H9 (cell line): ENCODE data around the gene TJP2. TPM values are rescaled to one million over a fixed set of nuclear protein-coding genes. Genes with fewer than 3 reads are reported as not detected.

ENCODE experiments used
- DNase-seq: peaks from one replicate; pipeline ENCODE4 v3.0.0-alpha.2; 2017
- H2AFZ ChIP-seq: one replicate; pipeline ENCODE4 v1.6.1; 2013; ENCODE audit warnings: mild to moderate bottlenecking, low read length, control low read depth, moderate library complexity
- H2AK5ac ChIP-seq: 2 replicates; pipeline ENCODE4 v1.6.1; 2013; ENCODE audit warnings: low read length, control low read depth, mixed read lengths; ENCODE audit not compliant: insufficient read length
- H2BK120ac ChIP-seq: one replicate; pipeline ENCODE4 v1.6.1; 2013; ENCODE audit warnings: low read depth, mild to moderate bottlenecking, low read length, control low read depth, inconsistent platforms; ENCODE audit not compliant: poor library complexity, severe bottlenecking
- H2BK12ac ChIP-seq: 2 replicates; pipeline ENCODE4 v1.6.1; 2013; ENCODE audit warnings: low read length, control low read depth, mixed read lengths, low read depth; ENCODE audit not compliant: insufficient read length
- H2BK15ac ChIP-seq: 2 replicates; pipeline ENCODE4 v1.6.1; 2013; ENCODE audit warnings: low read depth, low read length, control low read depth
- H2BK20ac ChIP-seq: one replicate; pipeline ENCODE4 v1.6.1; 2013; ENCODE audit warnings: low read depth, mild to moderate bottlenecking, low read length, control low read depth, inconsistent platforms; ENCODE audit not compliant: poor library complexity, severe bottlenecking
- H2BK5ac ChIP-seq: 2 replicates; pipeline ENCODE4 v1.6.1; 2013; ENCODE audit warnings: low read length, control low read depth, mixed read lengths; ENCODE audit not compliant: insufficient read length
- H3K14ac ChIP-seq: 2 replicates; pipeline ENCODE4 v1.6.1; 2013; ENCODE audit warnings: low read length, control low read depth; ENCODE audit not compliant: insufficient read depth
- H3K18ac ChIP-seq: 2 replicates; pipeline ENCODE4 v1.6.1; 2013; ENCODE audit warnings: low read depth, mild to moderate bottlenecking, mixed read lengths, low read length, control low read depth; ENCODE audit not compliant: insufficient read length
- H3K23ac ChIP-seq: 2 replicates; pipeline ENCODE4 v1.6.1; 2013; ENCODE audit warnings: low read length, control low read depth, mixed read lengths, low read depth; ENCODE audit not compliant: insufficient read length
- H3K23me2 ChIP-seq: 2 replicates; pipeline ENCODE4 v1.6.1; 2013; ENCODE audit warnings: low read depth, mild to moderate bottlenecking, mixed read lengths, low read length, control low read depth; ENCODE audit not compliant: insufficient read length, poor library complexity, severe bottlenecking
- H3K27ac ChIP-seq: 2 replicates; pipeline ENCODE4 v1.5.1; 2013; ENCODE audit warnings: low read length, control low read depth, mixed read lengths, low read depth; ENCODE audit not compliant: insufficient read length
- H3K27me3 ChIP-seq: 2 replicates; pipeline ENCODE4 v1.6.1; 2013; ENCODE audit warnings: low read length, control low read depth, inconsistent platforms; ENCODE audit not compliant: insufficient read depth
- H3K4ac ChIP-seq: 2 replicates; pipeline ENCODE4 v1.6.1; 2013; ENCODE audit warnings: low read depth, mild to moderate bottlenecking, control low read depth, inconsistent platforms, low read length, moderate library complexity
- H3K4me1 ChIP-seq: 2 replicates; pipeline ENCODE4 v1.6.1; 2013; ENCODE audit warnings: low read length, control low read depth, inconsistent platforms; ENCODE audit not compliant: insufficient read depth
- H3K4me2 ChIP-seq: 2 replicates; pipeline ENCODE4 v1.6.1; 2013; ENCODE audit warnings: low read length, control low read depth, mixed read lengths; ENCODE audit not compliant: insufficient read length, insufficient read depth
- H3K56ac ChIP-seq: 2 replicates; pipeline ENCODE4 v1.6.1; 2013; ENCODE audit warnings: low read depth, mild to moderate bottlenecking, mixed read lengths, low read length, control low read depth; ENCODE audit not compliant: insufficient read length
- H3K79me1 ChIP-seq: 2 replicates; pipeline ENCODE4 v1.6.1; 2013; ENCODE audit warnings: low read depth, mild to moderate bottlenecking, moderate library complexity, low read length, control low read depth, inconsistent platforms; ENCODE audit not compliant: insufficient read depth, poor library complexity, severe bottlenecking
- H3K79me2 ChIP-seq: 2 replicates; pipeline ENCODE4 v1.6.1; 2013; ENCODE audit warnings: low read length, control low read depth, inconsistent platforms; ENCODE audit not compliant: insufficient read depth
- H3K9ac ChIP-seq: 2 replicates; pipeline ENCODE4 v1.6.1; 2013; ENCODE audit warnings: low read length, control low read depth, mixed read lengths; ENCODE audit not compliant: insufficient read length; ENCODE audit errors: extremely low read depth
- H3K9me3 ChIP-seq: one replicate; pipeline ENCODE4 v1.6.1; 2013; ENCODE audit warnings: low read depth, low read length, inconsistent platforms; ENCODE audit not compliant: control insufficient read depth
- H3T11ph ChIP-seq: one replicate; pipeline ENCODE4 v1.6.1; 2013; ENCODE audit warnings: mild to moderate bottlenecking, low read length, control low read depth, inconsistent platforms
- H4K20me1 ChIP-seq: one replicate; pipeline ENCODE4 v1.6.1; 2013; ENCODE audit not compliant: control insufficient read depth, insufficient read length, insufficient read depth
- H4K5ac ChIP-seq: 2 replicates; pipeline ENCODE4 v1.6.1; 2013; ENCODE audit warnings: low read depth, mild to moderate bottlenecking, mixed read lengths, low read length, control low read depth; ENCODE audit not compliant: insufficient read length
- H4K8ac ChIP-seq: replicated peaks from 2 replicates; pipeline ENCODE4 v1.6.1; 2013; ENCODE audit warnings: low read length, control low read depth, mixed read lengths, low read depth; ENCODE audit not compliant: insufficient read length
- H4K91ac ChIP-seq: 2 replicates; pipeline ENCODE4 v1.6.1; 2013; ENCODE audit warnings: low read depth, mild to moderate bottlenecking, moderate library complexity, mixed read lengths, low read length, control low read depth; ENCODE audit not compliant: insufficient read length
- H3K27ac Mint-ChIP-seq, 3 experiments: 2 replicates in 2 of 3; 3 replicates in 1 of 3; pipeline ENCODE4 v1.8.0; 2020 to 2021; ENCODE audit warnings: mixed read lengths in 3 of 3, mild to moderate bottlenecking in 1 of 3, moderate library complexity in 1 of 3
- H3K27me3 Mint-ChIP-seq: 2 replicates; pipeline ENCODE4 v1.8.0; 2021; ENCODE audit warnings: low read depth, mild to moderate bottlenecking, moderate library complexity, mixed read lengths
- H3K36me3 Mint-ChIP-seq, 3 experiments: 2 replicates in 2 of 3; 3 replicates in 1 of 3; pipeline ENCODE4 v1.8.0; 2020 to 2021; ENCODE audit warnings: low read depth in 3 of 3, mixed read lengths in 3 of 3; ENCODE audit not compliant: insufficient read depth in 1 of 3
- H3K4me1 Mint-ChIP-seq, 2 experiments: 2 replicates each; pipeline ENCODE4 v1.8.0; 2020; ENCODE audit warnings: mixed read lengths in 2 of 2
- H3K4me3 Mint-ChIP-seq, 2 experiments: 2 replicates in 1 of 2; 3 replicates in 1 of 2; pipeline ENCODE4 v1.8.0; 2020 to 2021; ENCODE audit warnings: mild to moderate bottlenecking in 2 of 2, mixed read lengths in 2 of 2, moderate library complexity in 1 of 2
- H3K9me3 Mint-ChIP-seq, 2 experiments: 2 replicates in 1 of 2; 3 replicates in 1 of 2; pipeline ENCODE4 v1.8.0; 2020; ENCODE audit warnings: mild to moderate bottlenecking in 2 of 2, mixed read lengths in 2 of 2, moderate library complexity in 1 of 2
- CTCF ChIP-seq: fragments of 200-600 bp; sonication (generic); conservative IDR thresholded peaks from 3 replicates; pipeline ENCODE4 v1.8.0; 2021; ENCODE audit warnings: antibody characterized with exemption, mild to moderate bottlenecking
- WGBS: extraction: QIAGEN DNeasy Blood & Tissue Kit; methylation state at CpG from one replicate; pipeline ENCODE4 v1.1.7; 2013; ENCODE audit warnings: missing lambda C conversion rate, low lambda C conversion rate, mixed read lengths; ENCODE audit not compliant: insufficient read length; ENCODE audit errors: extremely low coverage; 5-methylcytosine and 5-hydroxymethylcytosine counted together
- total RNA-seq: library from RNA; stranded (reverse); gene quantifications from 2 replicates; pipeline ENCODE4 v1.2.1, GENCODE V29; 2021

The TJP2 gene
- total RNA-seq, 1 experiment from 2014 or later: 130 TPM

GRCh38 chr9:69264526-69264925 lies 90.4 kb downstream of the TJP2 start:
- H3K9ac ChIP-seq: no peak overlapping the region
- Mint-ChIP-seq H3K4me1 (peaks cover 21 to 26% of the 10 kb centered on the region in 2 experiments), H3K27me3 (no peaks in the 10 kb centered on the region), H3K9me3 (peaks cover 4 to 6% of the 10 kb centered on the region in 2 experiments), H3K36me3 (peaks cover 0 to 6% (median 5%) of the 10 kb centered on the region in 3 experiments; a peak in 5 of 7 replicates), H3K4me3 (no peak overlapping the region), H3K27ac (no peak overlapping the region)
- no peak overlapping the region for H4K91ac ChIP-seq
- no peak for DNase-seq
- no peak overlapping the region for H2AK5ac ChIP-seq
- H3K79me2 ChIP-seq: no peaks in the 10 kb centered on the region
- no peak overlapping the region for H3K23ac ChIP-seq
- H3K27me3 ChIP-seq: no peaks in the 10 kb centered on the region
- H3K56ac ChIP-seq: no peak overlapping the region
- no peaks in the 10 kb centered on the region; the same call in 1 of the 2 replicates for H3K4me1 ChIP-seq
- no peak for TF ChIP-seq CTCF
- H2AFZ ChIP-seq: no peak overlapping the region
- H2BK120ac ChIP-seq: no peak overlapping the region
- H3T11ph ChIP-seq: no peak overlapping the region
- H2BK20ac ChIP-seq: no peak overlapping the region
- no peak overlapping the region for H3K27ac ChIP-seq
- no peaks in the 10 kb centered on the region for H3K9me3 ChIP-seq
- H3K14ac ChIP-seq: peak overlapping the region; percentile 63; the same call in 1 of the 2 replicates
- H4K20me1 ChIP-seq: no peaks in the 10 kb centered on the region
- H3K4ac ChIP-seq: no peak overlapping the region
- no CpG with 5 or more reads among the region's 7 CpGs for WGBS
- H4K8ac ChIP-seq: no peak overlapping the region
- H4K5ac ChIP-seq: no peak overlapping the region
- no peaks in the 10 kb centered on the region for H3K23me2 ChIP-seq
- H2BK15ac ChIP-seq: no peak overlapping the region
- no peak overlapping the region for H3K18ac ChIP-seq
- no peak overlapping the region for H3K4me2 ChIP-seq
- H2BK12ac ChIP-seq: no peak overlapping the region
- H2BK5ac ChIP-seq: no peak overlapping the region
- H3K79me1 ChIP-seq: no peaks in the 10 kb centered on the region
